OCI-LY1 (cell line): ENCODE data around the gene TPRA1.

Experiments used
- CTCF ChIP-seq: fragments of 200-600 bp; sonication (generic), shearing (Covaris generic); IDR thresholded peaks from 2 replicates; pipeline ENCODE4 v1.5.1; 2017; ENCODE audit warnings: mild to moderate bottlenecking, antibody characterized with exemption, low read length, moderate library complexity, mixed read lengths
- EZH2 ChIP-seq: fragments of 200-600 bp; sonication (generic), shearing (Covaris generic); IDR thresholded peaks from 2 replicates; pipeline ENCODE4 v1.8.0; 2017; ENCODE audit warnings: borderline replicate concordance, mixed run types, mild to moderate bottlenecking, antibody characterized with exemption, low read length, moderate library complexity, mixed read lengths

- TF ChIP-seq CTCF (no peak), EZH2 (no peak)
These were observed 39.9 kb downstream of the TPRA1 start for GRCh38 chr3:127550468-127551157.
